Osteoblast (primary cell): ENCODE measurements around the gene SPPL2C. TPM values are rescaled to one million over a fixed set of nuclear protein-coding genes. Genes with fewer than 3 reads are reported as not detected.
A peak's percentile ranks its signal among the peaks of the same experiment; 100 is the strongest.

Experiments used
- DNase-seq: peaks from one replicate; pipeline ENCODE4 v3.0.0; 2011; ENCODE audit warnings: low spot score, mixed read lengths; ENCODE audit not compliant: insufficient read length; ENCODE audit errors: missing footprints
- H2AFZ ChIP-seq: 2 replicates; pipeline ENCODE4 v1.6.0; 2011; ENCODE audit warnings: mild to moderate bottlenecking, low read length
- H3K27ac ChIP-seq: 2 replicates; pipeline ENCODE4 v1.5.1; 2011; ENCODE audit warnings: mild to moderate bottlenecking, low read depth, low read length, moderate library complexity
- H3K27me3 ChIP-seq: 2 replicates; pipeline ENCODE4 v1.6.0; 2012; ENCODE audit warnings: mild to moderate bottlenecking, control low read depth, inconsistent platforms, low read length, moderate library complexity; ENCODE audit not compliant: insufficient read depth
- H3K36me3 ChIP-seq: 2 replicates; pipeline ENCODE4 v1.5.1; 2011; ENCODE audit warnings: mild to moderate bottlenecking, low read length, control low read depth, moderate library complexity; ENCODE audit not compliant: insufficient read depth
- H3K4me1 ChIP-seq: 2 replicates; pipeline ENCODE4 v1.5.1; 2011; ENCODE audit warnings: mild to moderate bottlenecking, low read length, control low read depth, moderate library complexity; ENCODE audit not compliant: insufficient read depth
- H3K4me2 ChIP-seq: 2 replicates; pipeline ENCODE4 v1.6.0; 2011; ENCODE audit warnings: mild to moderate bottlenecking, low read length; ENCODE audit not compliant: insufficient read depth
- H3K4me3 ChIP-seq: fragments of 200-600 bp; sonication (generic); 3 replicates; pipeline ENCODE4 v1.5.1; 2012; ENCODE audit warnings: mild to moderate bottlenecking, low read length, inconsistent platforms; ENCODE audit not compliant: insufficient read depth
- H3K79me2 ChIP-seq: 2 replicates; pipeline ENCODE4 v1.6.0; 2012; ENCODE audit warnings: mild to moderate bottlenecking, low read length, control low read depth, inconsistent platforms; ENCODE audit not compliant: insufficient read depth
- H3K9me3 ChIP-seq: 2 replicates; pipeline ENCODE4 v1.5.1; 2011; ENCODE audit warnings: low read depth, low read length, control low read depth
- H4K20me1 ChIP-seq: 2 replicates; pipeline ENCODE4 v1.6.0; 2012; ENCODE audit warnings: mild to moderate bottlenecking, low read length, control low read depth; ENCODE audit not compliant: insufficient read depth
- total RNA-seq: library from RNA; depleted of rRNA; stranded (reverse); fragments of >200 nt; gene quantifications from 2 replicates; pipeline ENCODE4 v1.2.3, GENCODE V29; 2012
- TF ChIP-seq, protein P1 (sequence below): IDR thresholded peaks from 2 replicates; pipeline ENCODE4 v1.5.1; 2011; ENCODE audit warnings: mild to moderate bottlenecking, low read depth, low read length, moderate library complexity; ENCODE audit errors: extremely low read depth

The SPPL2C gene
- total RNA-seq, 1 donor = not detected

DNA sequence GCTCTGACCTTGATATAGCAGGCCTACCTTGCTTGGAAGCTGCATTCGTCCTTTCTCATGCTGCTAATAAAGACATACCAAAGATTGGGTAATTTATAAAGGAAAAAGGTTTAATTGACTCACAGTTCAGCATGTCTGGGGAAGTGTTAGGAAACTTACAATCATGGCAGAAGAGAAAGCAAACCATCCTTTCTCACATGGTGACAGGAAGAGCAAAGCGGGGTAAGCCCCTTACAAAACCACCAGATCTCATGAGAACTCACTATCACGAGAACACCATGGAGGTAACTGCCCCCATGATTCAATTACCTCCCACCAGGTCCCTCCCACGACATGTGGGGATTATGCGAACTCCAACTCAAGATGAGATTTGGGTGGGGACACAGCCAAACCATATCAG lies 43.7 kb downstream of the SPPL2C start:
- H4K20me1 ChIP-seq = no peaks in the 10 kb centered on the region
- no peaks in the 10 kb centered on the region for H3K79me2 ChIP-seq
- TF ChIP-seq, protein P1, sequence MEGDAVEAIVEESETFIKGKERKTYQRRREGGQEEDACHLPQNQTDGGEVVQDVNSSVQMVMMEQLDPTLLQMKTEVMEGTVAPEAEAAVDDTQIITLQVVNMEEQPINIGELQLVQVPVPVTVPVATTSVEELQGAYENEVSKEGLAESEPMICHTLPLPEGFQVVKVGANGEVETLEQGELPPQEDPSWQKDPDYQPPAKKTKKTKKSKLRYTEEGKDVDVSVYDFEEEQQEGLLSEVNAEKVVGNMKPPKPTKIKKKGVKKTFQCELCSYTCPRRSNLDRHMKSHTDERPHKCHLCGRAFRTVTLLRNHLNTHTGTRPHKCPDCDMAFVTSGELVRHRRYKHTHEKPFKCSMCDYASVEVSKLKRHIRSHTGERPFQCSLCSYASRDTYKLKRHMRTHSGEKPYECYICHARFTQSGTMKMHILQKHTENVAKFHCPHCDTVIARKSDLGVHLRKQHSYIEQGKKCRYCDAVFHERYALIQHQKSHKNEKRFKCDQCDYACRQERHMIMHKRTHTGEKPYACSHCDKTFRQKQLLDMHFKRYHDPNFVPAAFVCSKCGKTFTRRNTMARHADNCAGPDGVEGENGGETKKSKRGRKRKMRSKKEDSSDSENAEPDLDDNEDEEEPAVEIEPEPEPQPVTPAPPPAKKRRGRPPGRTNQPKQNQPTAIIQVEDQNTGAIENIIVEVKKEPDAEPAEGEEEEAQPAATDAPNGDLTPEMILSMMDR = no peak
- peaks cover 8% of the 10 kb centered on the region for H3K27me3 ChIP-seq
- no peaks in the 10 kb centered on the region for H3K36me3 ChIP-seq
- no peak overlapping the region for H3K27ac ChIP-seq
- H3K9me3 ChIP-seq = no peaks in the 10 kb centered on the region
- no peak overlapping the region for H3K4me3 ChIP-seq
- DNase-seq = no peak
- H3K4me1 ChIP-seq = no peaks in the 10 kb centered on the region
- H2AFZ ChIP-seq = no peak overlapping the region
- no peak overlapping the region for H3K4me2 ChIP-seq

DNA sequence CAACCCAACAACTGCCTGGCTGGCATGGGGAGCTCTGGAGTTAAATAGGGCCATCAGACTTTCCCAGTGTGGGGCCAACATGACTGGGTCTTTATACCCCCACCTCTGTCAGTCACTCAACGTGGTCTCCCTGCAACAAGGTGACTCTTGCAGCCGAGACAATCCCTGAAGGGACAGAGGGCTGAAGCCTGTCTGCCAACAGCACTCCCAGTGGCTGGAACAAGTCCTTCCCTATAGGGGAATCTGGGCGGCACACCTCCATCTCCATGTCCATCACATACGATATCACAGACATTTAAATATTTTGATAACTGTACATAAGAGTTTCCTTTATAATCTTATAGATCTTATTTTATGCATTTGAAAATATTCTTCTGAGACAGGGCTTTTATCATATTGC lies 44.9 kb downstream of the SPPL2C start:
- H3K4me1 ChIP-seq = peaks cover 2% of the 10 kb centered on the region
- TF ChIP-seq, protein P1 = peak; percentile 21
- peaks cover 9% of the 10 kb centered on the region for H3K27me3 ChIP-seq
- no peak overlapping the region for H3K27ac ChIP-seq
- no peaks in the 10 kb centered on the region for H3K9me3 ChIP-seq
- H3K36me3 ChIP-seq = no peaks in the 10 kb centered on the region
- no peaks in the 10 kb centered on the region for H3K79me2 ChIP-seq
- no peaks in the 10 kb centered on the region for H4K20me1 ChIP-seq
- DNase-seq = no peak
- H3K4me2 ChIP-seq = no peak overlapping the region
- H3K4me3 ChIP-seq = no peak overlapping the region
- no peak overlapping the region for H2AFZ ChIP-seq

- H3K27ac ChIP-seq = no peak overlapping the region
- H3K27me3 ChIP-seq = peaks cover 47% of the 10 kb centered on the region
- H3K9me3 ChIP-seq = no peaks in the 10 kb centered on the region
- no peak for DNase-seq
- H3K79me2 ChIP-seq = no peaks in the 10 kb centered on the region
- H3K4me3 ChIP-seq = peak overlapping the region; percentile 72
- H2AFZ ChIP-seq = peak overlapping the region; percentile 94
- no peaks in the 10 kb centered on the region for H3K36me3 ChIP-seq
- no peaks in the 10 kb centered on the region for H4K20me1 ChIP-seq
- H3K4me2 ChIP-seq = peak overlapping the region; percentile 77
- peaks cover 5% of the 10 kb centered on the region for H3K4me1 ChIP-seq
- TF ChIP-seq, protein P1 = no peak
Measured at GRCh38 chr17:45893725-45894021, 49.0 kb downstream of the SPPL2C start.

DNA sequence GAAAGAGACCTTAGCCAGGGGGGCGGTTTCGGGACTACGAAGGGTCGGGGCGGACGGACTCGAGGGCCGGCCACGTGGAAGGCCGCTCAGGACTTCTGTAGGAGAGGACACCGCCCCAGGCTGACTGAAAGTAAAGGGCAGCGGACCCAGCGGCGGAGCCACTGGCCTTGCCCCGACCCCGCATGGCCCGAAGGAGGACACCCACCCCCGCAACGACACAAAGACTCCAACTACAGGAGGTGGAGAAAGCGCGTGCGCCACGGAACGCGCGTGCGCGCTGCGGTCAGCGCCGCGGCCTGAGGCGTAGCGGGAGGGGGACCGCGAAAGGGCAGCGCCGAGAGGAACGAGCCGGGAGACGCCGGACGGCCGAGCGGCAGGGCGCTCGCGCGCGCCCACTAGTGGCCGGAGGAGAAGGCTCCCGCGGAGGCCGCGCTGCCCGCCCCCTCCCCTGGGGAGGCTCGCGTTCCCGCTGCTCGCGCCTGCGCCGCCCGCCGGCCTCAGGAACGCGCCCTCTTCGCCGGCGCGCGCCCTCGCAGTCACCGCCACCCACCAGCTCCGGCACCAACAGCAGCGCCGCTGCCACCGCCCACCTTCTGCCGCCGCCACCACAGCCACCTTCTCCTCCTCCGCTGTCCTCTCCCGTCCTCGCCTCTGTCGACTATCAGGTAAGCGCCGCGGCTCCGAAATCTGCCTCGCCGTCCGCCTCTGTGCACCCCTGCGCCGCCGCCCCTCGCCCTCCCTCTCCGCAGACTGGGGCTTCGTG lies 49.5 kb downstream of the SPPL2C start, which contains the start of gene MAPT:
TSS of gene MAPT (plus strand) at position 533 of the 763 bp plus-strand sequence. CDS start 67,784 bp downstream, outside the sequence.
- peak within 1 kb of the TSS; percentile 94 for H2AFZ ChIP-seq
- TF ChIP-seq, protein P1 = peak; percentile 71
- no peaks in the 10 kb centered on the region for H3K9me3 ChIP-seq
- no peaks in the 10 kb centered on the region for H3K79me2 ChIP-seq
- no peaks in the 10 kb centered on the region for H3K36me3 ChIP-seq
- H3K27ac ChIP-seq = no peak within 1 kb of the TSS
- H3K27me3 ChIP-seq = peaks cover 51% of the 10 kb centered on the region
- peaks cover 5% of the 10 kb centered on the region for H3K4me1 ChIP-seq
- peak; percentile 100 for DNase-seq
- no peaks in the 10 kb centered on the region for H4K20me1 ChIP-seq
- peak within 1 kb of the TSS; percentile 77 for H3K4me2 ChIP-seq
- peak within 1 kb of the TSS; percentile 72 for H3K4me3 ChIP-seq
